Activated CD4-positive, alpha-beta memory T cell treated with anti-CD3 and anti-CD28 coated beads for 36 hours (primary cell): Measurements from ENCODE around the gene GTF3C1. TPM values are rescaled to one million over a fixed set of nuclear protein-coding genes. Genes with fewer than 3 reads are reported as not detected.

Experiments used
- CTCF ChIA-PET: fragments of 350-600 bp; sonication (Branson Sonifier 250); formaldehyde crosslinking; loops from one replicate; lab custom pipeline; 2021; ENCODE audit warnings: antibody characterized with exemption, inconsistent platforms; lab: Charles Lee
- POLR2A ChIA-PET: fragments of 350-600 bp; sonication (Branson Sonifier 250); formaldehyde crosslinking; loops from one replicate; lab custom pipeline; 2021; ENCODE audit warnings: antibody characterized with exemption; lab: Charles Lee
- DNase-seq: peaks from one replicate; pipeline ENCODE4 v3.0.0-alpha.2; 2020
- H3K27ac Mint-ChIP-seq: one replicate; pipeline ENCODE4 v1.8.0; 2021; ENCODE audit warnings: mixed read lengths
- H3K27me3 Mint-ChIP-seq: one replicate; pipeline ENCODE4 v1.8.0; 2021; ENCODE audit warnings: mixed read lengths
- H3K36me3 Mint-ChIP-seq: one replicate; pipeline ENCODE4 v1.8.0; 2021; ENCODE audit warnings: mixed read lengths
- H3K4me1 Mint-ChIP-seq: one replicate; pipeline ENCODE4 v1.8.0; 2021; ENCODE audit warnings: low read depth, mixed read lengths
- H3K4me3 Mint-ChIP-seq: one replicate; pipeline ENCODE4 v1.8.0; 2021; ENCODE audit warnings: mild to moderate bottlenecking, mixed read lengths
- H3K9me3 Mint-ChIP-seq: one replicate; pipeline ENCODE4 v1.8.0; 2021; ENCODE audit warnings: mixed read lengths
- intact Hi-C: fragments of 100-400 bp; cut with micrococcal nuclease; formaldehyde crosslinking; loops from one replicate; pipeline ENCODE4 v1.15.1; 2023
- total RNA-seq, 2 experiments: library from RNA; stranded (reverse); gene quantifications; one replicate each; pipeline ENCODE4 v1.2.3, GENCODE V29; 2021

The GTF3C1 gene
- total RNA-seq, 2 experiments from 2014 or later = 50.6 to 52.9 TPM

DNA sequence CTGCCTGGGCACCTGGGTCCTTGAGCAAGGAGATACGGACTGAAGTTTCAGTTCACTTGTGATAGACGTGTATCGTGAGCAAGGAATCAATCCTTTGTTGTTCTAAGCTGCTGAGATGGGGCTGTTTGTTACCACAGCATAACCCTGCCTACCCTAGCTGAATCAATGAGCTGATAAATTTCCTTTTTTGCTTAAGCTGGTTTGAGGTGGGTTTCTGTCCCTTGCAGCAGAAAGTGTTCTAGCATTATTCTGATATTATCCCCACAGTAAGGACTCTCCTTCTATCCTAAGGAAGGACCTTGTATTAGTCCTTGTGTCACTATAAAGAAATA is 96.3 kb downstream of the GTF3C1 start:
- Mint-ChIP-seq H3K27me3 (no peaks in the 10 kb centered on the region), H3K4me1 (peaks cover 73% of the 10 kb centered on the region), H3K36me3 (peaks cover 30% of the 10 kb centered on the region), H3K4me3 (no peak overlapping the region), H3K9me3 (peaks cover 6% of the 10 kb centered on the region), H3K27ac (no peak overlapping the region)
- ChIA-PET CTCF (interaction anchor here (0.7 to 1.5 kb wide), 4 partner anchors 223 to 298 kb away, joined by 3 to 4 read pairs (median 3); partner anchors contain the start of gene KDM8), POLR2A (interaction anchor here (1.1 to 2.5 kb wide), 4 partner anchors 13 to 135 kb away, joined by 3 to 8 read pairs (median 4); no protein-coding TSS in a partner anchor)
- intact Hi-C loops = no loop called here
- no peak for DNase-seq

DNA sequence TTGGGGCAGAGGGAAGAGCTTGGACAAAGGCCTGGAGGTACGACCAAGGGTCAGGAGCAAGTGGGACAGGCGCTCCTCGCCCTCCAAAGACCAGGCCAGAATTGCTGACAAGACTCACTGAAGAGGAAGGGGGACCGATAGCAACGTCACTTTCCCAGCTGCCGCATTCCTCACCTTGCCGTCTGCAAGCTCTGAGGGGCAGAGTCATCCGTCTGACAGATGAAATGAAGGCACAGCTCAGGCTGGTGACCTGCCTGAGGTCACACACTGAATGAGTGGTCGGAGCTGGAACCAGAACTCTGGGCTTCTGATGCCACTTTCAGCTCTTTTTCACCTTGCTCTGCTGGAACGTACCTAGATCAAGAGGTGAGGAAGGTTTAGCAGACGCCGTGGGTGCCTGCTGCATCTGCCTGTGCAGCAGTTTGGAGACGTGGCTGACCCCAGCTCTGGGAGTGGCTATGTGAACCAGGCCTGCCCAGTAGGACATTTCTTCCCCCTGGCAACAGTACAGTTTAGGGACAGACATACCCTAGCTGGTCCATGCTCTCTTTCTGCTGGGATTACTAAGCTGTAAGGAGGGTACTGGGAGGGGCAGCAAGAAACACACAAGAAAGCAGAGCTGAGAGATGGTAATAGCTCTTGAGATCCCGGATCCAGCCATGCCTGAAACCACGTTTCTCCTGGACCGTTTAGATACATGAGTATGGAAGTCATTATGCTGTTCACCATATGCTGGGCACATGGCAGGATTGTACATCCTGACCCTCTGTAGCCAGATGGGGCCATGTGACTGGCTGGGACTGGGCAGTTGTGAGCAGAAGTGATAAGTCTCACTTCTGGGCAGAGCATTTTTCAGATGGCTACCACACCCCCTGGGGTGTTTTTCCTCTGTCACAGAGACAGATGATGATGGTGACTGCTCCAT is 96.9 kb downstream of the GTF3C1 start:
- H3K4me3 Mint-ChIP-seq = no peak overlapping the region
- peaks cover 77% of the 10 kb centered on the region for H3K4me1 Mint-ChIP-seq
- intact Hi-C loops = no loop called here
- peaks cover 6% of the 10 kb centered on the region for H3K9me3 Mint-ChIP-seq
- H3K27ac Mint-ChIP-seq = peak overlapping the region; percentile 50
- POLR2A ChIA-PET = interaction anchor here (0.8 to 2.5 kb wide), 5 partner anchors 12 to 134 kb away, joined by 3 to 8 read pairs (median 3); partner anchors contain the start of gene IL21R
- CTCF ChIA-PET = interaction anchor here (0.9 to 2.1 kb wide), 4 partner anchors 222 to 283 kb away, joined by 3 to 5 read pairs (median 3); partner anchors contain the start of gene KDM8
- H3K27me3 Mint-ChIP-seq = no peaks in the 10 kb centered on the region
- no peak for DNase-seq
- H3K36me3 Mint-ChIP-seq = peaks cover 36% of the 10 kb centered on the region

DNA sequence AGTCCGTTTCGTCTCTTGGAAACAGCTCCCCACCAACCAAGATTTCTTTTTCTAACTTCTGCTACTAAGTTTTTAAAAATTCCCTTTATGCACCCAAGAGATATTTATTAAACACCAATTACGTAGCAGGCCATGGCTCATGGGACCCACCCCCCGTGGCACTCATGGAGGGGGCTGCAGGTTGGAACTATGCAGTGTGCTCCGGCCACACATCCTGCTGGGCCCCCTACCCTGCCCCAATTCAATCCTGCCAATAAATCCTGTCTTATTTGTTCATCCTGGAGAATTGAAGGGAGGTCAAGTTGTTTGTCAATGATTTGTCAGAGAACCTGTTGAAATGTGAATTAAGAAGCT is 99.5 kb downstream of the GTF3C1 start:
- H3K27me3 Mint-ChIP-seq = no peaks in the 10 kb centered on the region
- H3K4me1 Mint-ChIP-seq = peaks cover 80% of the 10 kb centered on the region
- no peak for DNase-seq
- ChIA-PET CTCF (interaction anchor here (0.7 to 1.7 kb wide), 7 partner anchors 45 to 295 kb away, joined by 3 to 7 read pairs (median 3); partner anchors contain the start of gene IL21R), POLR2A (interaction anchor here (0.8 to 1.7 kb wide), 6 partner anchors 23 to 132 kb away, joined by 3 to 7 read pairs (median 3); no protein-coding TSS in a partner anchor)
- peak overlapping the region; percentile 48 for H3K4me3 Mint-ChIP-seq
- peaks cover 62% of the 10 kb centered on the region for H3K36me3 Mint-ChIP-seq
- intact Hi-C loops = no loop called here
- peaks cover 10% of the 10 kb centered on the region for H3K9me3 Mint-ChIP-seq
- peak overlapping the region; percentile 78 for H3K27ac Mint-ChIP-seq

DNA sequence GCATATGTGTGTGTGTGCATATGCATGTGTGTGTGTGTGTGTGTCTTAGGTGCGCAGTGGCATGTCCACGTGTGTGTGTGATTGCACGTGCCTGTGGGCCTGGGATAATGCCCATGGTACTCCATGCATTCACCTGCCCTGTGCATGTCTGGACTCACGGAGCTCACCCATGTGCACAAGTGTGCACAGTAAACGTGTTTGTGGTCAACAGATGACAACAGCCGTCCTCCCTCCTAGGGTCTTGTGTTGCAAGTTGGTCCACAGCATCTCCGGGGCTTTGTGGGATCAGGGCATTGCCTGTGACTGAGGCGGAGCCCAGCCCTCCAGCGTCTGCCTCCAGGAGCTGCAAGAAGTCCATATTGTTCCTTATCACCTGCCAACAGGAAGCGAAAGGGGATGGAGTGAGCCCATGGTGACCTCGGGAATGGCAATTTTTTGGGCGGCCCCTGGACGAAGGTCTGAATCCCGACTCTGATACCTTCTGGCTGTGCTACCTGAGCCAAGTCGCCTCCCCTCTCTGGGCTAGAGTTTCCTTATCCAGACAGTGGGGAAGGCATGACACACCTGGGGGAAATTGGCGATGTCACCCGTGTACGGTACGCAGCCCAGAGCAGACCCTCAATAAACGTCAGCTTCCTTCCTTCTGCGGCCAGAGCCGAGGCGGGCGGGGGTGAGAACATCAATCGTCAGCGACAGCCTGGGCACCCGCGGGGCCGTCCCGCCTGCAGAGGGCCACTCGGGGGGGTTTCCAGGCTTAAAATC is 100.1 kb downstream of the GTF3C1 start:
- Mint-ChIP-seq H3K4me1 (peaks cover 82% of the 10 kb centered on the region), H3K9me3 (peaks cover 14% of the 10 kb centered on the region), H3K4me3 (peak overlapping the region; percentile 48), H3K36me3 (peaks cover 67% of the 10 kb centered on the region), H3K27ac (peak overlapping the region; percentile 78), H3K27me3 (no peaks in the 10 kb centered on the region)
- ChIA-PET POLR2A (interaction anchor here (1.0 to 1.7 kb wide), 7 partner anchors 9 to 131 kb away, joined by 3 to 7 read pairs (median 3); no protein-coding TSS in a partner anchor), CTCF (interaction anchor here (0.7 to 1.7 kb wide), 8 partner anchors 44 to 294 kb away, joined by 3 to 7 read pairs (median 3); partner anchors contain the start of gene IL21R)
- peak; percentile 89 for DNase-seq
- intact Hi-C loops = loop anchor here (2.0 kb wide), 1 partner anchor 23 kb away; no protein-coding TSS in a partner anchor

DNA sequence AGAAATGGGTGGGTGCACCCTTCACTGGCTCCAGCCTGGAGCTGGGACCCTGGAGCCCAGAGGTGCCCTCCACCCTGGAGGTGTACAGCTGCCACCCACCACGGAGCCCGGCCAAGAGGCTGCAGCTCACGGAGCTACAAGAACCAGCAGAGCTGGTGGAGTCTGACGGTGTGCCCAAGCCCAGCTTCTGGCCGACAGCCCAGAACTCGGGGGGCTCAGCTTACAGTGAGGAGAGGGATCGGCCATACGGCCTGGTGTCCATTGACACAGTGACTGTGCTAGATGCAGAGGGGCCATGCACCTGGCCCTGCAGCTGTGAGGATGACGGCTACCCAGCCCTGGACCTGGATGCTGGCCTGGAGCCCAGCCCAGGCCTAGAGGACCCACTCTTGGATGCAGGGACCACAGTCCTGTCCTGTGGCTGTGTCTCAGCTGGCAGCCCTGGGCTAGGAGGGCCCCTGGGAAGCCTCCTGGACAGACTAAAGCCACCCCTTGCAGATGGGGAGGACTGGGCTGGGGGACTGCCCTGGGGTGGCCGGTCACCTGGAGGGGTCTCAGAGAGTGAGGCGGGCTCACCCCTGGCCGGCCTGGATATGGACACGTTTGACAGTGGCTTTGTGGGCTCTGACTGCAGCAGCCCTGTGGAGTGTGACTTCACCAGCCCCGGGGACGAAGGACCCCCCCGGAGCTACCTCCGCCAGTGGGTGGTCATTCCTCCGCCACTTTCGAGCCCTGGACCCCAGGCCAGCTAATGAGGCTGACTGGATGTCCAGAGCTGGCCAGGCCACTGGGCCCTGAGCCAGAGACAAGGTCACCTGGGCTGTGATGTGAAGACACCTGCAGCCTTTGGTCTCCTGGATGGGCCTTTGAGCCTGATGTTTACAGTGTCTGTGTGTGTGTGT is 100.9 kb downstream of the GTF3C1 start:
- Mint-ChIP-seq H3K4me3 (no peak overlapping the region), H3K27me3 (no peaks in the 10 kb centered on the region), H3K9me3 (peaks cover 16% of the 10 kb centered on the region), H3K4me1 (peaks cover 79% of the 10 kb centered on the region), H3K36me3 (peaks cover 76% of the 10 kb centered on the region), H3K27ac (peak overlapping the region; percentile 78)
- intact Hi-C loops = loop anchor here (2.0 kb wide), 1 partner anchor 22 kb away; no protein-coding TSS in a partner anchor
- CTCF ChIA-PET = interaction anchor here (0.7 kb wide), 1 partner anchor 44 kb away, joined by 3 read pairs; no protein-coding TSS in a partner anchor
- POLR2A ChIA-PET = interaction anchor here (1.0 to 1.2 kb wide), 4 partner anchors 8 to 76 kb away, joined by 3 to 6 read pairs (median 3); no protein-coding TSS in a partner anchor
- no peak for DNase-seq

DNA sequence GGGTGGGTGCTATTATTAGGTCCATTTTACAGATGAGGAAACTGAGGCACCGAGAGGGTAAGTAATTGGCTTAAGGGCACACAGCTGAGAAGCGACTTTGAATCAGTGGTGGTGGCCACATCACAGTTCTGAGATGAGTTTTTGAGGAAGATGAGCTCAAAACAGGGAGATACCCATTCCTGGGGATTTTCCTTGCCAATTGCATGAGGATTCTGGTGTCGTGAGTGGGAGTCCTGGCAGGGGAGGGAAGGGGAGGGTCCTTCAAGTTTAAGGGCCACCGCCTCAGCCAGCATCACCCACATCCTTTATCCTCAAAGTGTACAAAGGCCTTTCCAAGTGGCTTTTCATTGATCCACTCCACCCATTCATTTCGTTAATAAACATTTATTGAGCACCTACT is 102.4 kb downstream of the GTF3C1 start:
- intact Hi-C loops = no loop called here
- Mint-ChIP-seq H3K4me3 (no peak overlapping the region), H3K27ac (peak overlapping the region; percentile 61), H3K4me1 (peaks cover 72% of the 10 kb centered on the region), H3K27me3 (no peaks in the 10 kb centered on the region), H3K9me3 (peaks cover 11% of the 10 kb centered on the region), H3K36me3 (peaks cover 83% of the 10 kb centered on the region)
- CTCF ChIA-PET = interaction anchor here (1.0 kb wide), 1 partner anchor 214 kb away, joined by 3 read pairs; no protein-coding TSS in a partner anchor
- DNase-seq = no peak
- POLR2A ChIA-PET = no interaction called here

DNA sequence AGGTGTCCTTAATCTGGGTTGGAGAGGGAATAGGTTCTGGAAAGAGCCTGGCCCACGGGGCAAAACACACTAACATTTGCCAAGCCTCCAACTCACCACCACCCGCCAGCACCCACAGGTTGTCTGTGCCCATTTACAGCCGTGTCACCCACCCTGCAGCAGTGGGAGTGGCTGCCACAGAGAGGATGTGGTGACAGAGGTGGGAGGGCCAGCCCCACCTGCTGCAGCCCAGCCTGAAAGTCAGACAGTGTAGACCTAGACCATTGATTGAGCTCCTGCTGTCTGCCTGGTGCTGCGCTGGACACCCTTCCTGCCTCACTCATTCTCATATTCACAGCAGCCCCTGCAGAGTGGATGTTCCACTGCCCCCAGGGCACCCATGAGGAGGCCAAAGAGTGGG is 103.0 kb downstream of the GTF3C1 start:
- peak overlapping the region; percentile 61 for H3K27ac Mint-ChIP-seq
- H3K36me3 Mint-ChIP-seq = peaks cover 86% of the 10 kb centered on the region
- intact Hi-C loops = no loop called here
- DNase-seq = peak; percentile 74
- H3K27me3 Mint-ChIP-seq = no peaks in the 10 kb centered on the region
- ChIA-PET POLR2A (no interaction called here), CTCF (interaction anchor here (1.0 kb wide), 1 partner anchor 213 kb away, joined by 3 read pairs; no protein-coding TSS in a partner anchor)
- peaks cover 11% of the 10 kb centered on the region for H3K9me3 Mint-ChIP-seq
- peaks cover 66% of the 10 kb centered on the region for H3K4me1 Mint-ChIP-seq
- H3K4me3 Mint-ChIP-seq = no peak overlapping the region

DNA sequence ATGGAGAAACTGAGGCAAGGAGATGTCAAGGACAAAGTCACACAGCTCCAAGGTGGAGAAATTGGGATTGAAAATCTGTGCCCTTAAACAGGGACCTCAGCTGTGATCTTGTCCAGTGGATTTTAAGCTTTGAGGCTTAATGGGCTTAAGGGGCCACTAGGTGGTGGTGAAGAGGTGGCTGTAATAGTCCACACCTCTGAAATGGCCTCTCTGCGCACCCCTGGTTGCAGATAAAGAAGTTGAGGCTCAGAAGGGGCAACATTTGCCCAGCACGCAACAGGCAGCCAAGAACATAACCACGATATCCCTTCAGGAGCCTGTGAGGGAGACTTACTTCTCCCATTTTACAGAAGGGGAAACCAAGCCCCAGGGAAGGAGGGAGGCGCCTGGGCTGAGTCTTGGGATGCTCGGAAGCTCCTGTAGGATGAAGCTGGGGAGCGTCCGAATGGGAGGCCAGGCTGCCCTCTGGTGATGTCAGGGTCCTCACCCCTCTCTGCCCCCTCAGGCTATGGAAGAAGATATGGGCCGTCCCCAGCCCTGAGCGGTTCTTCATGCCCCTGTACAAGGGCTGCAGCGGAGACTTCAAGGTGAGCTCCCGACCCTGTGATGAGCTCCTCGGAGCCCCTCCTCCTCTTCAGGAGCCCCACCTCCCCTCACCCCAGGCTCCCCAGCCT is 104.1 kb downstream of the GTF3C1 start:
- H3K4me1 Mint-ChIP-seq = peaks cover 57% of the 10 kb centered on the region
- no peak overlapping the region for H3K4me3 Mint-ChIP-seq
- ChIA-PET CTCF (interaction anchor here (0.6 kb wide), 1 partner anchor 278 kb away, joined by 3 read pairs; no protein-coding TSS in a partner anchor), POLR2A (no interaction called here)
- peaks cover 90% of the 10 kb centered on the region for H3K36me3 Mint-ChIP-seq
- H3K27ac Mint-ChIP-seq = no peak overlapping the region
- no peak for DNase-seq
- intact Hi-C loops = no loop called here
- no peaks in the 10 kb centered on the region for H3K27me3 Mint-ChIP-seq
- H3K9me3 Mint-ChIP-seq = peaks cover 11% of the 10 kb centered on the region

DNA sequence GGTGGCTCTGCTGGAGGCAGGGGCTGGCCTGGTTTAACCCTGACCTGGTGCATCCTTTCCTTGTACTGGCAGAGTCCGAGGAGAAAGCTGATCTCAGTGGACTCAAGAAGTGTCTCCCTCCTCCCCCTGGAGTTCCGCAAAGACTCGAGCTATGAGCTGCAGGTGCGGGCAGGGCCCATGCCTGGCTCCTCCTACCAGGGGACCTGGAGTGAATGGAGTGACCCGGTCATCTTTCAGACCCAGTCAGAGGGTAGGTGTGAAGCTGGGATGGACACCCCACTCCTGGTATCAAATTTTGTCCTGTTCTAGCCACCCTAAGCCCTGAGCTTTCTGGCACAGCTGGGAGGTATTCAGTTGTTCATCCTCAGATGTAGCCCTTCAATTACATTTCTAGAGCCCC is 105.2 kb downstream of the GTF3C1 start:
- DNase-seq = peak; percentile 8
- H3K9me3 Mint-ChIP-seq = peaks cover 11% of the 10 kb centered on the region
- no peaks in the 10 kb centered on the region for H3K27me3 Mint-ChIP-seq
- peaks cover 47% of the 10 kb centered on the region for H3K4me1 Mint-ChIP-seq
- ChIA-PET CTCF (no interaction called here), POLR2A (no interaction called here)
- H3K4me3 Mint-ChIP-seq = no peak overlapping the region
- peak overlapping the region; percentile 28 for H3K27ac Mint-ChIP-seq
- intact Hi-C loops = no loop called here
- H3K36me3 Mint-ChIP-seq = peaks cover 88% of the 10 kb centered on the region

DNA sequence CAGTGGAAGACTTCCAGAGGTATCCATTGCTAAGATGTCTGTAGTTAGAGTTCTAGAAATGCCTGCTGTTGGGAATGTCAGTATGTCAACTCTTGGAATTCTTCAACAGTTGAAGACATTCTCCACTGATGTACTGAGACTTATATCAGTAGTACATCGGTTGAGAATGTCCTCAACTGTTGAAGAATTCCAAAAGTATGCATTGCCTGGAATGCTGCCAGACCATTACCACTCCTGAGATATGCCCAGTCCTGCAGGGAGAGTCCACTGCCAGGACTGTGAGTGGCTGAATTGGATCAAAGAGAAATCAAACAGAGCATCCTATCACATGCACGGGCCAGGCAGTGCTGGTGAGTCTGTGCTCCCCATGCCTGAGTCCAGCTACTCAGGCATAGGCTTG is 105.7 kb downstream of the GTF3C1 start:
- CTCF ChIA-PET = no interaction called here

More for the DNA sequence above, 105.7 kb downstream of the GTF3C1 start:
- Mint-ChIP-seq H3K27me3 (no peaks in the 10 kb centered on the region), H3K4me1 (peaks cover 46% of the 10 kb centered on the region), H3K9me3 (peaks cover 11% of the 10 kb centered on the region), H3K36me3 (peaks cover 88% of the 10 kb centered on the region), H3K27ac (no peak overlapping the region), H3K4me3 (no peak overlapping the region)
- POLR2A ChIA-PET = no interaction called here
- intact Hi-C loops = no loop called here
- no peak for DNase-seq
